Loucy (cell line): ENCODE measurements around the gene ABHD12.
"Not testable (repeated sequence)": the region's sequence is repeated elsewhere in the genome, so short reads cannot be mapped to it uniquely, and the experiment has no call there.

Source experiments
- H2AFZ ChIP-seq: fragments of 200-600 bp; sonication (generic); 2 replicates; pipeline ENCODE4 v1.6.0; 2016; ENCODE audit warnings: antibody characterized with exemption, mild to moderate bottlenecking, low read length, moderate library complexity
- H3F3A ChIP-seq: fragments of 200-600 bp; 2 replicates; pipeline ENCODE4 v1.6.0; 2016; ENCODE audit warnings: antibody characterized with exemption, low read depth, mild to moderate bottlenecking
- H3K27me3 ChIP-seq: fragments of 200-600 bp; sonication (generic); 2 replicates; pipeline ENCODE4 v1.6.1; 2014; ENCODE audit warnings: low read length, mild to moderate bottlenecking; ENCODE audit not compliant: insufficient read depth, poor library complexity, severe bottlenecking
- H3K36me3 ChIP-seq: fragments of 200-600 bp; sonication (generic); 2 replicates; pipeline ENCODE4 v1.6.1; 2016; ENCODE audit warnings: low read length; ENCODE audit not compliant: insufficient read depth
- H3K4me1 ChIP-seq: fragments of 200-600 bp; sonication (generic); 2 replicates; pipeline ENCODE4 v1.5.1; 2014; ENCODE audit warnings: low read length, mild to moderate bottlenecking; ENCODE audit not compliant: insufficient read depth, poor library complexity, severe bottlenecking
- H3K4me2 ChIP-seq: fragments of 200-600 bp; sonication (generic); 2 replicates; pipeline ENCODE4 v1.6.0; 2014; ENCODE audit warnings: antibody characterized with exemption, low read length, low read depth, mild to moderate bottlenecking; ENCODE audit not compliant: poor library complexity, severe bottlenecking
- H3K4me3 ChIP-seq: fragments of 200-600 bp; sonication (generic); 2 replicates; pipeline ENCODE4 v1.5.1; 2014; ENCODE audit warnings: low read length, mild to moderate bottlenecking, mixed read lengths; ENCODE audit not compliant: poor library complexity, severe bottlenecking
- H3K79me2 ChIP-seq: fragments of 200-600 bp; sonication (generic); 2 replicates; pipeline ENCODE4 v1.6.1; 2014; ENCODE audit warnings: low read length; ENCODE audit not compliant: insufficient read depth
- H3K9ac ChIP-seq: fragments of 200-600 bp; sonication (generic); 2 replicates; pipeline ENCODE4 v1.6.0; 2014; ENCODE audit warnings: mild to moderate bottlenecking, low read depth, low read length, moderate library complexity; ENCODE audit not compliant: poor library complexity, severe bottlenecking
- H3K9me2 ChIP-seq: fragments of 200-600 bp; sonication (generic); replicated peaks from 2 replicates; pipeline ENCODE4 v1.6.1; 2016; ENCODE audit warnings: low read depth, low read length, mixed read lengths
- H3K9me3 ChIP-seq: fragments of 200-600 bp; sonication (generic); 2 replicates; pipeline ENCODE4 v1.6.1; 2014; ENCODE audit warnings: mild to moderate bottlenecking, antibody characterized with exemption, low read length, low read depth; ENCODE audit not compliant: insufficient read depth
- H4K20me1 ChIP-seq: fragments of 200-600 bp; sonication (generic); 2 replicates; pipeline ENCODE4 v1.6.0; 2014; ENCODE audit warnings: antibody characterized with exemption, low read length, mild to moderate bottlenecking; ENCODE audit not compliant: insufficient read depth, poor library complexity, severe bottlenecking
- EZH2phosphoT487 ChIP-seq: fragments of 200-600 bp; IDR thresholded peaks from 2 replicates; pipeline ENCODE4 v1.6.1; 2018; ENCODE audit warnings: antibody characterized with exemption, mild to moderate bottlenecking, moderate library complexity, borderline replicate concordance
- TF ChIP-seq, protein P1 (sequence below): fragments of 200-600 bp; sonication (generic); conservative IDR thresholded peaks from 2 replicates; pipeline ENCODE4 v1.5.1; 2014; ENCODE audit warnings: mild to moderate bottlenecking, antibody characterized with exemption, low read length

Gene ABHD12

DNA sequence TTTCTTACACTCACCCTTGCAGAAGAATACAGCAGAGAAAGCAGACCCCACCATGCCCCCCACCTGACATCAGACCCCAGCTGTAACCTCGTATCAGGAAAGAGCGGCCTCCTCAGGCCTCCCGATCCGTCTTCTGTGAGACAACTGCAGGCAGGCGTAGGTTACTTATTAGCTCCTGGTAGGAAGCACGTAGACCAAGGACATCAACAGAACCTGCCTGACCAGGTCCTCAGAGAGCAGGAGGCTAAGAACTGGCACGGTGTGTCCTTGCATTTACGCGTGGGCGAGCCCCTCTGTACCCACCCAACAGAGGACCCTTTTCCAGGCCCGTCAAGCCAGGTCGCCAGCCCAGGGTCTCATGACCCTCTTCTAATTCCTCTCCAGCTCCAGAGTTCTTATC, 51.0 kb downstream of the ABHD12 start:
- H3K4me2 ChIP-seq, result no peak overlapping the region
- H3K36me3 ChIP-seq, result peaks cover 19% of the 10 kb centered on the region; the same call in 1 of the 2 replicates
- TF ChIP-seq, protein P1, sequence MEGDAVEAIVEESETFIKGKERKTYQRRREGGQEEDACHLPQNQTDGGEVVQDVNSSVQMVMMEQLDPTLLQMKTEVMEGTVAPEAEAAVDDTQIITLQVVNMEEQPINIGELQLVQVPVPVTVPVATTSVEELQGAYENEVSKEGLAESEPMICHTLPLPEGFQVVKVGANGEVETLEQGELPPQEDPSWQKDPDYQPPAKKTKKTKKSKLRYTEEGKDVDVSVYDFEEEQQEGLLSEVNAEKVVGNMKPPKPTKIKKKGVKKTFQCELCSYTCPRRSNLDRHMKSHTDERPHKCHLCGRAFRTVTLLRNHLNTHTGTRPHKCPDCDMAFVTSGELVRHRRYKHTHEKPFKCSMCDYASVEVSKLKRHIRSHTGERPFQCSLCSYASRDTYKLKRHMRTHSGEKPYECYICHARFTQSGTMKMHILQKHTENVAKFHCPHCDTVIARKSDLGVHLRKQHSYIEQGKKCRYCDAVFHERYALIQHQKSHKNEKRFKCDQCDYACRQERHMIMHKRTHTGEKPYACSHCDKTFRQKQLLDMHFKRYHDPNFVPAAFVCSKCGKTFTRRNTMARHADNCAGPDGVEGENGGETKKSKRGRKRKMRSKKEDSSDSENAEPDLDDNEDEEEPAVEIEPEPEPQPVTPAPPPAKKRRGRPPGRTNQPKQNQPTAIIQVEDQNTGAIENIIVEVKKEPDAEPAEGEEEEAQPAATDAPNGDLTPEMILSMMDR, result no peak
- TF ChIP-seq EZH2phosphoT487, result no peak
- no peak overlapping the region for H3K4me3 ChIP-seq
- no peak overlapping the region for H3K9ac ChIP-seq
- no peaks in the 10 kb centered on the region for H3K9me3 ChIP-seq
- no peaks in the 10 kb centered on the region for H3K9me2 ChIP-seq
- peaks cover 45% of the 10 kb centered on the region for H3K79me2 ChIP-seq
- H3F3A ChIP-seq, result no peaks in the 10 kb centered on the region
- H2AFZ ChIP-seq, result no peak overlapping the region
- H4K20me1 ChIP-seq, result no peaks in the 10 kb centered on the region
- H3K4me1 ChIP-seq, result peaks cover 7% of the 10 kb centered on the region
- H3K27me3 ChIP-seq, result no peaks in the 10 kb centered on the region

DNA sequence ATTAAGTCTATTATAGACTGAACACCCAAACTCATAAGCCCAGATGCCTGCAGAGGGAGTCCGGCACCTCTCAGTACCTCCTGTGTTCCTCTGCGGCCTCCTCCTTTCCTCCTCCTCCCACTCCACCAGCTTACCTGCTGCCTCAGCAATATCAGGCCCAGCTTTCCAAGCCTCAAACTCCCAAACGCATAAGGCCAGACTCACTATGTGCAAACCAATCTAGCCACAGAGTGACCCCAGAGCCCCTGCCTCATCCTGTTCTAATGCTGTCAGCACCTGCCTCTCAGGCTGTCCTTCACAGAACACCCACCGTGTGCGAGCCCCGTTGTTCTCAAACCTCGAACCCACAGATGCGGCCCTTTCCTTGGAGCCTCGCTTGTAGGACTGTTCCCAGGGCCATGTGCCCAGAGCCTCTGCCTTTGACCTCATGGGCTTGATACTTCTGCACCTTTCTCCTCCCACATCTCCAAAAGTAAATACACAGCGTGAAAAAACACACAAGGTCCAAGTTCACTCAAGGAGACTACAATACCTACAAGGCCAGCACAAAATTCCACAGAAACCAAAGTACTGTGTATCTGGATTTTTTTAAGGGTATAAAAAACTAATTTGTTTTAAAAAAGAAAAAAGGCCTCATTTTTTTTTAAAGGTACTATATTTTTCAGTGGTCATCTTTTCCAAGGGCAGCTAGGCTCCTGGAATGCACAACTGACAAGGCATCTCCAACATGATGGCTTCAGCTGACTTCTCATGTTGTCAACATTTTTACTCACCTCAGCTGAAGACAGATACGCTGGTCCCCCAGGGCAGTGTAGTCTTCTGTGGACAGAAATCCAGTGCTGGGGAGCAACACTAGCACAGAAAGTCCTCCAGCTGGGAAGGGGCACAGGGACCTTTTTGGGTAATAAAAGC, 52.3 kb downstream of the ABHD12 start:
- TF ChIP-seq, protein P1, result no peak
- no peak for TF ChIP-seq EZH2phosphoT487
- Histone ChIP-seq H3K27me3 (no peaks in the 10 kb centered on the region), H3K4me1 (no peaks in the 10 kb centered on the region), H3K4me2 (no peak overlapping the region), H3K9me2 (no peaks in the 10 kb centered on the region), H3K9ac (no peak overlapping the region), H3K79me2 (peaks cover 39% of the 10 kb centered on the region), H3K4me3 (no peak overlapping the region), H4K20me1 (no peaks in the 10 kb centered on the region), H3F3A (no peaks in the 10 kb centered on the region), H3K36me3 (peaks cover 19% of the 10 kb centered on the region; the same call in 1 of the 2 replicates), H2AFZ (no peak overlapping the region), H3K9me3 (no peaks in the 10 kb centered on the region)

DNA sequence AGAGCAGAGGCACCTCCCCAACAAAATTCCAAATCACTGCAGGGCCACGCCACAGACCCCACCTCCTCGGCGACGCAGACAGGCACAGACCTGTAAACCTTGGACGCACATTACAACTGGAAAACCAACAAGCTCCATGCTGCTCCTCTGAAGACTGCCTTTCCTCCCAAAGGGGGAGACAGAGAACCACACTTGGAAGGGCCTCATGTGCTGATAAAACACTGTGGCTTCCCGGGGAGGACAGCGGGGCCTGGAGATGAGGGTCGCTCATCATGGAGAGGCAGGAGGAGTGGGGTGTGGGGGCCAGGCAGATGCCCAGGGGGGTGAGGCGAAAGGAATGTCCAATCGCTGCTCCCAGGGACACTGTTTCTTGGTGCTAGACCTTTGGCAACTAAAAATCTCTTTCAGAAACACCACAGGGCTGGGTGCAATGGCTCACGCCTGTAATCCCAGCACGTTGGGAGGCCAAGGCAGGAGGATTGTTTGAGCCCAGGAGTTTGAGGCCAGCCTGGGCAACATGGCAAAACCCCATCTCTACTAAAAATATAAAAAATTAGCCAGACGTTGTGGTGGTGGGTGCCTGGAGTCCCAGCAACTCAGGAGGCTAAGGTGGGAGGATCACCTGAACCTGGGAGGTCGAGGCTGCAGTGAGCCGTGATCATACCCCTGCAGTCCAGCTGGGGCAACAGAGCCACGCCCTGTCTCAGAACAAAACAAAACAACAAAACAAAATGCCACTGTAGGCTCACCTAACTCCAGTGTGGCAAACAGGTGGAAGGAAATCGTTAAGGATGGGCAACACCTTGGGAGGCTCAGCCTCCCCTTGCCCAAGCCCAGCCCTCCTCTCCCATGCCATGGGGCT, 53.8 kb downstream of the ABHD12 start:
- H3K9me2 ChIP-seq, result no peaks in the 10 kb centered on the region
- H3K4me2 ChIP-seq, result no peak overlapping the region
- H3K4me1 ChIP-seq, result no peaks in the 10 kb centered on the region
- TF ChIP-seq EZH2phosphoT487, result no peak
- TF ChIP-seq, protein P1, result peak; percentile 45
- no peaks in the 10 kb centered on the region for H3K9me3 ChIP-seq
- peaks cover 19% of the 10 kb centered on the region; the same call in 1 of the 2 replicates for H3K36me3 ChIP-seq
- no peak overlapping the region for H3K9ac ChIP-seq
- no peak overlapping the region for H2AFZ ChIP-seq
- no peaks in the 10 kb centered on the region for H3K27me3 ChIP-seq
- no peaks in the 10 kb centered on the region for H3F3A ChIP-seq
- H3K79me2 ChIP-seq, result peaks cover 23% of the 10 kb centered on the region; the same call in 1 of the 2 replicates
- no peaks in the 10 kb centered on the region for H4K20me1 ChIP-seq
- no peak overlapping the region for H3K4me3 ChIP-seq

DNA sequence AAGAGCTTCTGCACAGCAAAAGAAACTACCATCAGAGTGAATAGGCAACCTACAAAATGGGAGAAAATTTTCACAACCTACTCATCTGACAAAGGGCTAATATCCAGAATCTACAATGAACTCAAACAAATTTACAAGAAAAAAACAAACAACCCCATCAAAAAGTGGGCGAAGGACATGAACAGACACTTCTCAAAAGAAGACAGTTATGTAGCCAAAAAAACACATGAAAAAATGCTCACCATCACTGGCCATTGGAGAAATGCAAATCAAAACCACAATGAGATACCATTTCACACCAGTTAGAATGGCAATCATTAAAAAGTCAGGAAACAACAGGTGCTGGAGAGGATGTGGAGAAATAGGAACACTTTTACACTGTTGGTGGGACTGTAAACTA, 55.7 kb downstream of the ABHD12 start:
- H2AFZ ChIP-seq, H3K79me2 ChIP-seq, H3K9ac ChIP-seq, H3K4me3 ChIP-seq, H3K4me2 ChIP-seq, H3K9me2 ChIP-seq, H3K4me1 ChIP-seq, H3K27me3 ChIP-seq, H3K9me3 ChIP-seq, H3F3A ChIP-seq, H4K20me1 ChIP-seq: not testable (repeated sequence)
- peaks cover 19% of the 10 kb centered on the region; the same call in 1 of the 2 replicates for H3K36me3 ChIP-seq
